H1 (cell line): Measurements from ENCODE around the gene FAM186B. TPM values are rescaled to one million over a fixed set of nuclear protein-coding genes. Genes with fewer than 3 reads are reported as not detected.
A peak's percentile ranks its signal among the peaks of the same experiment; 100 is the strongest.

Experiments
- CTCF ChIA-PET: fragments of 300-600 bp; sonication (Branson Sonifier 250); formaldehyde crosslinking; loops from one replicate; lab custom pipeline; 2021; ENCODE audit not compliant: partially characterized antibody; lab: Charles Lee
- POLR2A ChIA-PET: fragments of 300-600 bp; sonication (Branson Sonifier 250); formaldehyde crosslinking; loops from one replicate; lab custom pipeline; 2021; ENCODE audit warnings: inconsistent platforms; ENCODE audit not compliant: partially characterized antibody; lab: Charles Lee
- DNase-seq, 2 experiments: peaks; one replicate each; pipeline versions ENCODE4 v3.0.0 to v3.0.0-alpha.2; 2010 to 2022; ENCODE audit warnings: low spot score in 2 of 2, low read depth in 1 of 2, mixed read lengths in 1 of 2
- FAIRE-seq: peaks from 2 replicates; lab custom pipeline; 2011; peaks lifted over from hg19 to GRCh38; lab: Jason Lieb, UNC
- H2AFZ ChIP-seq: 2 replicates; pipeline ENCODE4 v1.8.1; 2012; ENCODE audit warnings: low read length, inconsistent platforms
- H2AK5ac ChIP-seq: 2 replicates; pipeline ENCODE4 v1.6.1; 2013; ENCODE audit warnings: low read depth, low read length
- H2BK120ac ChIP-seq: replicated peaks from 2 replicates; pipeline ENCODE3; 2013; ENCODE audit warnings: low read depth, low read length, inconsistent platforms
- H2BK12ac ChIP-seq: 2 replicates; pipeline ENCODE4 v1.6.1; 2013; ENCODE audit warnings: low read depth, low read length
- H2BK15ac ChIP-seq: 2 replicates; pipeline ENCODE4 v1.6.1; 2013; ENCODE audit warnings: low read length
- H2BK20ac ChIP-seq: 2 replicates; pipeline ENCODE4 v1.6.1; 2013; ENCODE audit warnings: low read length
- H2BK5ac ChIP-seq: 2 replicates; pipeline ENCODE4 v1.6.1; 2013; ENCODE audit warnings: low read depth, low read length
- H3K14ac ChIP-seq: 2 replicates; pipeline ENCODE4 v1.6.1; 2013; ENCODE audit warnings: inconsistent platforms; ENCODE audit not compliant: insufficient read length
- H3K18ac ChIP-seq: 2 replicates; pipeline ENCODE4 v1.6.1; 2013; ENCODE audit warnings: low read length; ENCODE audit errors: extremely low read depth
- H3K23ac ChIP-seq: 2 replicates; pipeline ENCODE4 v1.6.1; 2013; ENCODE audit warnings: inconsistent platforms; ENCODE audit not compliant: insufficient read length
- H3K23me2 ChIP-seq: 2 replicates; pipeline ENCODE4 v1.6.1; 2013; ENCODE audit warnings: low read depth, low read length
- H3K27ac ChIP-seq: 2 replicates; pipeline ENCODE4 v1.6.1; 2011; ENCODE audit warnings: low read depth, low read length, inconsistent platforms
- H3K27me3 ChIP-seq, 4 experiments: replicated peaks in 1 of 4; 1 replicate in 1 of 4; 2 replicates in 3 of 4; pipeline versions ENCODE4 v1.6.1 to v1.8.1; 2011 to 2013; ENCODE audit warnings: low read length in 3 of 4, mild to moderate bottlenecking in 3 of 4, inconsistent platforms in 2 of 4, mixed read lengths in 2 of 4, moderate library complexity in 1 of 4; ENCODE audit not compliant: control insufficient read depth in 3 of 4, insufficient read depth in 3 of 4; ENCODE audit errors: extremely low read depth in 1 of 4
- H3K36me3 ChIP-seq, 4 experiments: 2 replicates each; pipeline versions ENCODE4 v1.6.1 to v1.8.1; 2011 to 2013; ENCODE audit warnings: mild to moderate bottlenecking in 4 of 4, low read length in 3 of 4, moderate library complexity in 2 of 4, control low read depth in 1 of 4, inconsistent platforms in 1 of 4; ENCODE audit not compliant: insufficient read depth in 4 of 4, control insufficient read depth in 2 of 4
- H3K4ac ChIP-seq: replicated peaks from 2 replicates; pipeline ENCODE3; 2013; ENCODE audit warnings: low read length, low read depth, mixed read lengths, inconsistent platforms; ENCODE audit not compliant: insufficient read length
- H3K4me1 ChIP-seq, 4 experiments: replicated peaks in 1 of 4; 1 replicate in 1 of 4; 2 replicates in 3 of 4; pipeline versions ENCODE4 v1.6.1 to v1.8.1; 2011 to 2013; ENCODE audit warnings: low read length in 3 of 4, inconsistent platforms in 2 of 4, mixed read lengths in 1 of 4; ENCODE audit not compliant: insufficient read depth in 4 of 4, control insufficient read depth in 3 of 4
- H3K4me2 ChIP-seq, 2 experiments: 2 replicates each; pipeline versions ENCODE4 v1.6.1 to v1.8.1; 2011 to 2013; ENCODE audit warnings: low read depth in 2 of 2, low read length in 2 of 2, control low read depth in 1 of 2, inconsistent platforms in 1 of 2, mild to moderate bottlenecking in 1 of 2; ENCODE audit not compliant: insufficient read depth in 1 of 2
- H3K4me3 ChIP-seq, 4 experiments: fragments of 200-600, 300-600 bp in 1 of 4; sonication (generic), shearing (Covaris generic), sonication (Bioruptor Twin) in 1 of 4; 2 replicates each; pipeline versions ENCODE4 v1.5.1 to v1.8.1; 2011 to 2016; ENCODE audit warnings: low read length in 4 of 4, low read depth in 3 of 4, control low read depth in 2 of 4, inconsistent platforms in 2 of 4, mild to moderate bottlenecking in 2 of 4, mixed read lengths in 1 of 4, moderate library complexity in 1 of 4; ENCODE audit not compliant: insufficient read depth in 2 of 4; ENCODE audit errors: extremely low read depth in 1 of 4
- H3K56ac ChIP-seq: replicated peaks from 2 replicates; pipeline ENCODE3; 2013; ENCODE audit warnings: low read depth, mild to moderate bottlenecking, mixed read lengths, low read length, inconsistent platforms; ENCODE audit not compliant: insufficient read length
- H3K79me1 ChIP-seq: 2 replicates; pipeline ENCODE4 v1.6.1; 2013; ENCODE audit warnings: low read depth, low read length, control low read depth
- H3K79me2 ChIP-seq, 2 experiments: 2 replicates each; pipeline versions ENCODE4 v1.6.1 to v1.8.1; 2012 to 2013; ENCODE audit warnings: low read length in 2 of 2, mild to moderate bottlenecking in 2 of 2, inconsistent platforms in 1 of 2; ENCODE audit not compliant: insufficient read depth in 2 of 2, control insufficient read depth in 1 of 2
- H3K9ac ChIP-seq, 4 experiments: replicated peaks in 1 of 4; 1 replicate in 1 of 4; 2 replicates in 3 of 4; pipeline versions ENCODE4 v1.6.1 to v1.8.1; 2011 to 2013; ENCODE audit warnings: low read depth in 3 of 4, low read length in 3 of 4, control low read depth in 2 of 4, mild to moderate bottlenecking in 2 of 4, moderate library complexity in 2 of 4, inconsistent platforms in 1 of 4; ENCODE audit errors: extremely low read depth in 1 of 4
- H3K9me3 ChIP-seq, 2 experiments: 2 replicates each; pipeline versions ENCODE4 v1.6.1 to v1.8.1; 2012 to 2013; ENCODE audit warnings: mild to moderate bottlenecking in 2 of 2, moderate library complexity in 2 of 2, control low read depth in 1 of 2, inconsistent platforms in 1 of 2, low read depth in 1 of 2, low read length in 1 of 2, mixed read lengths in 1 of 2; ENCODE audit not compliant: insufficient read depth in 2 of 2
- H4K20me1 ChIP-seq, 2 experiments: replicated peaks in 1 of 2; 2 replicates each; pipeline versions ENCODE3 to v1.8.1; 2011 to 2013; ENCODE audit warnings: inconsistent platforms in 2 of 2, low read length in 2 of 2, mild to moderate bottlenecking in 1 of 2; ENCODE audit not compliant: insufficient read depth in 2 of 2, control insufficient read depth in 1 of 2
- H4K5ac ChIP-seq: 2 replicates; pipeline ENCODE4 v1.6.1; 2013; ENCODE audit warnings: low read length, low read depth, mixed read lengths, inconsistent platforms; ENCODE audit not compliant: insufficient read length
- H4K8ac ChIP-seq: 2 replicates; pipeline ENCODE4 v1.8.0; 2013; ENCODE audit warnings: mild to moderate bottlenecking, moderate library complexity, low read length, inconsistent platforms; ENCODE audit not compliant: insufficient read depth; ENCODE audit errors: extremely low read depth
- H4K91ac ChIP-seq: replicated peaks from 2 replicates; pipeline ENCODE3; 2013; ENCODE audit warnings: low read length, mixed read lengths, inconsistent platforms; ENCODE audit not compliant: insufficient read length
- BCL11A ChIP-seq, 2 experiments: IDR thresholded peaks; one replicate each; pipeline ENCODE4 v1.6.1; 2011; ENCODE audit warnings: low read depth in 2 of 2, low read length in 2 of 2, mild to moderate bottlenecking in 2 of 2
- CBX8 ChIP-seq: fragments of 300-800, 300-1000 bp; sonication (generic); IDR thresholded peaks from 2 replicates; pipeline ENCODE4 v1.7.1; 2016; ENCODE audit warnings: low read depth, low read length, borderline replicate concordance
- JUND ChIP-seq: IDR thresholded peaks from 2 replicates; pipeline ENCODE4 v1.6.1; 2011; ENCODE audit warnings: mild to moderate bottlenecking, improper control_type of control experiment, low read length
- RAD21 ChIP-seq, 2 experiments: IDR thresholded peaks in 1 of 2; conservative IDR thresholded peaks in 1 of 2; 2 replicates each; pipeline ENCODE4 v1.6.1; 2011; ENCODE audit warnings: low read depth in 2 of 2, low read length in 2 of 2, improper control_type of control experiment in 1 of 2, inconsistent platforms in 1 of 2, mild to moderate bottlenecking in 1 of 2, moderate library complexity in 1 of 2
- RNF2 ChIP-seq: fragments of 200-900, 300-1000 bp; sonication (generic); IDR thresholded peaks from 2 replicates; pipeline ENCODE4 v1.7.1; 2016; ENCODE audit warnings: borderline replicate concordance, low read depth, mild to moderate bottlenecking, antibody characterized with exemption, low read length; ENCODE audit not compliant: poor library complexity, severe bottlenecking; ENCODE audit errors: missing control alignments
- SP1 ChIP-seq: IDR thresholded peaks from 2 replicates; pipeline ENCODE4 v1.6.1; 2011; ENCODE audit warnings: low read depth, low read length
- SUZ12 ChIP-seq: fragments of 200-600 bp; sonication (generic); IDR thresholded peaks from 2 replicates; pipeline ENCODE4 v1.6.1; 2012; ENCODE audit warnings: mild to moderate bottlenecking, inconsistent platforms, low read length, moderate library complexity, mixed read lengths
- USF2 ChIP-seq: IDR thresholded peaks from 2 replicates; pipeline ENCODE4 v1.6.1; 2011; ENCODE audit warnings: low read length, improper control_type of control experiment
- WGBS, 2 experiments: shearing (Covaris generic) in 1 of 2; methylation state at CpG; one replicate each; pipeline versions ENCODE4 v1.1.6 to v1.1.7; 2013 to 2015; ENCODE audit warnings: low lambda C conversion rate in 2 of 2, mixed read lengths in 2 of 2, inconsistent platforms in 1 of 2, low coverage in 1 of 2, missing lambda C conversion rate in 1 of 2; ENCODE audit not compliant: insufficient replicate concordance in 2 of 2, insufficient coverage in 1 of 2, insufficient read length in 1 of 2; ENCODE audit errors: extremely low coverage in 1 of 2, missing lambda C conversion rate in 1 of 2; 5-methylcytosine and 5-hydroxymethylcytosine counted together
- polyA plus RNA-seq, 7 experiments: library from polyadenylated mRNA; depleted of rRNA in 3 of 7; stranded (reverse) in 5 of 7; unstranded in 2 of 7; fragments of >200 nt in 5 of 7; fragments of 200-250 nt in 2 of 7; gene quantifications; 1 replicate in 5 of 7; 2 replicates in 1 of 7; 4 replicates in 1 of 7; pipeline versions ENCODE4 v1.2.1 to v1.2.3, GENCODE V29; 2011 to 2013; ENCODE audit warnings: missing spikeins in 2 of 7, mixed read lengths in 2 of 7
- total RNA-seq: library from RNA; stranded (reverse); fragmentation: NEBNext Ultra II Directional; extraction: Animal tissue kit (Norgen Biotek cat#: 25700); gene quantifications from 2 replicates; pipeline ENCODE4 v1.2.1, GENCODE V29; 2021

Gene FAM186B
- total and polyA plus RNA-seq, 2 of the 8 experiments (the other 6 are each of a cell fraction or from before 2014, with no cell fraction given), result 0.12 to 0.73 TPM

DNA sequence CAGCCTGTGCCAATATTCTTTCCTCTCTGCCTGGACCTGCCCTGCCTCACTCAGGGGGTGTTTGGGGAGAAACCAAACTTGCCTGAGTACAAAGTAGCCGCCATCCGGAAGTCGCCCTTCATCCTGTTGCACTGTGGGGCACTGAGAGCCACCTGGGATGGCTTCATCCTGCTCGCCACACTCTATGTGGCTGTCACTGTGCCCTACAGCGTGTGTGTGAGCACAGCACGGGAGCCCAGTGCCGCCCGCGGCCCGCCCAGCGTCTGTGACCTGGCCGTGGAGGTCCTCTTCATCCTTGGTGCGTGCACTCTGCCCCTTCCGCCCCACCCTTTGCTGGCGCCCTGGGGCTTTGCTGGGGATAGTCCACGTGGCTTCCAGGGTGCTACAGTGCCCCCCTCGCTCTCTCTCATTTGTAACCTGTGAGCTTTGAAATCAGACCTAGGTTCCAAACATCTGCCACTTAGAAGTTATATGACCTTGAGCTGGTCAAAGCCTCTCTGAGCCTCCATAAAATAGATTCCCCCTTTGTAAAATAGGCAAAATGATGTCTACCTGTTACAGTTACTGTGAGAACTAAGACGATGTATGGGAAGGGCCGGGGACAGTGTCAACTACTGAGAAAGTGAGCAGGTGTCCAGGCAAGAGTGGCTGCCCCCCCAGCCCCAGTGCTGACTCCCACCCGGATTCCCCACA lies 62.1 kb downstream of the FAM186B start:
- ChIA-PET POLR2A (interaction anchor here (1.4 to 3.1 kb wide), 2 partner anchors 11 to 90 kb away, joined by 4 to 12 read pairs; no protein-coding TSS in a partner anchor), CTCF (interaction anchor here (0.9 to 3.8 kb wide), 10 partner anchors 9 to 255 kb away, joined by 3 to 23 read pairs (median 4); no protein-coding TSS in a partner anchor)
- Histone ChIP-seq H3K4ac (peak overlapping the region; percentile 44), H2BK15ac (no peak overlapping the region; the same call in 1 of the 2 replicates), H2BK120ac (no peak overlapping the region), H3K14ac (no peak overlapping the region), H3K27ac (no peak overlapping the region), H4K20me1 (peaks cover 3 to 11% of the 10 kb centered on the region in 2 experiments), H4K8ac (no peak overlapping the region), H2BK12ac (peak overlapping the region; percentile 80; the same call in 1 of the 2 replicates), H3K9me3 (no peaks in the 10 kb centered on the region), H4K5ac (no peak overlapping the region), H3K79me2 (no peaks in the 10 kb centered on the region), H3K18ac (no peak overlapping the region; the same call in 1 of the 2 replicates), H3K56ac (no peak overlapping the region), H2BK20ac (no peak overlapping the region), H3K36me3 (peaks cover 0 to 6% (median 0%) of the 10 kb centered on the region in 4 experiments; a peak in 1 of 8 replicates), H2AK5ac (0 out of 2 replicates have a peak overlapping the region, but pooled peaks have one; percentile 11), H2BK5ac (no peak overlapping the region), H2AFZ (no peak overlapping the region), H3K4me2 (peak overlapping the region; percentile 79 to 93), H3K4me1 (peaks cover 0 to 26% (median 11%) of the 10 kb centered on the region in 4 experiments; a peak in 6 of 7 replicates), H3K79me1 (no peaks in the 10 kb centered on the region), H3K4me3 (peak overlapping the region in 2 of 4 experiments; percentile 5 to 51; a peak in 2 of 8 replicates), H3K23me2 (peaks cover 6% of the 10 kb centered on the region), H3K27me3 (peaks cover 49 to 98% (median 94%) of the 10 kb centered on the region in 4 experiments), H4K91ac (peak overlapping the region; percentile 25), H3K9ac (no peak overlapping the region; a peak in 1 of 7 replicates), H3K23ac (no peak overlapping the region)
- FAIRE-seq, result no peak
- DNase-seq, result no peak
- 73% methylated on average over 20 of the region's 20 CpGs; no CpG with 5 or more reads in 1 of the 2 experiments for WGBS, 2 experiments
- TF ChIP-seq CBX8 (no peak), USF2 (no peak), JUND (no peak), RAD21 (IDR thresholded peaks at IDR 0.05 in 1 of 2, conservative IDR thresholded peaks at IDR 0.05 in 1 of 2; ENCODE audit: low read depth in 2 of 2, low read length in 2 of 2) (no peak), RNF2 (peak; percentile 50), SP1 (no peak), SUZ12 (peak; percentile 22; the same call in 1 of the 2 replicates), BCL11A (IDR thresholded peaks at IDR 0.05; ENCODE audit: low read depth in 2 of 2, low read length in 2 of 2) (no peak)
